Skin epidermis (tissue), 12 donors: Measurements from ENCODE around the gene ARID5B.

Experiments
- H3K27ac ChIP-seq, 21 experiments: fragments of 200-600 bp; sonication (generic) in 11 of 21; one replicate each; pipeline ENCODE4 v1.5.0; 2020; ENCODE audit warnings: mild to moderate bottlenecking in 3 of 21, inconsistent platforms in 2 of 21, moderate library complexity in 2 of 21
- H3K4me3 ChIP-seq, 7 experiments: fragments of 200-600 bp; sonication (generic) in 2 of 7; one replicate each; pipeline ENCODE4 v1.5.0; 2020; ENCODE audit warnings: inconsistent platforms in 2 of 7, mild to moderate bottlenecking in 2 of 7, moderate library complexity in 1 of 7

ARID5B gene

DNA sequence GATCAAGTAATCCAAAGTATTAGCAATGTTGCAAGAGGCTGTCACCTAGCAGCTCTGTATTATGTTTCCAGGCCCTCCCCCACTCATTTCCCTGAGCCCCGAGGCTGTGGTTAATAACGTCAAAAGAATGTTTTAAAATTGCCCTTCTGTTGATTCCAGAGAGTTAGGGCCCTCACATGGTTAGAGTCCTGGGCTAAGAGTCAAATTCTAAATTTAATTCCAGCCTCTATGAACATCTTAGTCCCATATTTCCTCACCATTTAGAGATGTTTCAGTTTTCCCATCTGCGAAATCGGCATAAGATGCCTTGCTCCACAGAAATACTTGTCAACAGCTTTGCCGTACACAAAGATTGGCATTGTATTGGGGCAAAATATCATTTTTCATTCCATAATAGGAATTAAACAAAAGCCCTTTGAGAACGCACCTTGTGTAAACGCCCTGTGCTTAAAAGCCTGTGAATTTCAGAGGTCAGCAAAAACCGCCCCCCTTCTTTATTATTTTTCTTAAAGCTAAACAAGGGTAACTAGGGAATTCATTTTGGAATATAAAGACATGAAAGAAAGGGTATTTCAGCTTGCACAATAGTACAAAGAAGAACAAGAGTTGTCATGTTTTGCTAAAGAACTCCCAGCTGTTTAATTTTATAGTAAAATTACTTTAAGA, 135.8 kb downstream of the ARID5B start:
- Histone ChIP-seq H3K27ac (peak overlapping the region in 19 of 21 experiments; percentile 5 to 78 (median 51)), H3K4me3 (no peak overlapping the region)

DNA sequence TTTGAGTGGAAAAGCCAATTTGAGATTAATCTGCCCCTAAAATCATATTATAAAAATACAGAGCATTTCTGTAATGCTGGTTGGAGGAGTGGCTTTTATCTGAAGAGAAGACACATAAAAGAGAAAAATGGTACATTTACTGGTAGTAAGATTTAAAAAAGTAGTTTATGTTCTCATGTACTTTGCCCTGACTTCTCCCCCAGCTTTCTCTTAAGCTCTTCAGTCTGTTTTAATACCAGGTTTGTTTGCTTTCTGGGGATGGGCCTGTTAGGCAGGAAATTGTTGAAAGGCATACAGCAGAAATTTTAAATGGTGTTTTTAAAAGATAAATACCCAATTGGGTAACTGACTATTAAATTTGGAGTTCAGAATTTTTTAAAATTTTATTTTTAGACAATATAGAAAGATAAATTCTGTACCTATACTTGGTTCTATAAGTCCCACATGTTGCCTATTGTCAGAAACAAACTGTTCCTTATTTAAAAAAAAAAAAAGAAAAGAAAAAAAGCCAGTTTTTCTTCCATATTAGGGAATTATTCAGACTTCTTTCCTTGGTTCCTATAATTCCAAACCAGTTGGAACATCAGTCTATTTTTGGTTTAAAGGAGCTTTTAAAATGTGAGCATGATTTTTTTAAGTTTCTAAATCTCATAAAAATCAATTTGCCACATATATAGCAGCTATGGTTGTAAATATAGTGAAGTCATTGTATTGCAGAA, 136.6 kb downstream of the ARID5B start:
- H3K27ac ChIP-seq, result peak overlapping the region in 15 of 21 experiments; percentile 5 to 78 (median 56)
- no peak overlapping the region for H3K4me3 ChIP-seq

DNA sequence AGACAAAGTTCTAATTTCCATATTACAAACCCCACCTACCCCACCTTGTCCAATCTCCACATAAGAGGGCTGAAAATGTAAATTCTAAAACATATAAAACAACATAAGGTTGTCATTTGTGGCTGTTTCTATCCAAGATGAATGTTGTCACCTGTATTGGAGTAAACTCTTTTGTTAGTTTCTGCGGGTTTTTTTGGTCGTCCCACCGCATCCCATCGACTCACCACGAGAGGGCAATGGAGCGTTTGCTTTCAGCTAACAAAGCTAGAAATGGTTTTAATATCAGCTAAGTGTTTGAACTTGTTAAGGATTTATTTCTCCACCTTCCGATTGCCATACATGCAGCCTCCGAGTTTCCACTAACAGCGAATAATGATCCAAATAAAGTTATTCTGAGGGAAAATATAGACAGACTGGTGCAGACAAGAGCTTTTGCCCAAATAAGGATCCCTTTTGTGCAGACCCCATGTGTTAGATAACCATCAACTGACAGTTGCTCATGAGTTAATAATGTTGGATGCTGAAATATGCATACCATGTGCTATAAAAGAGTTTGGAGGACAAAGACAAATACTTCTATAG, 137.2 kb downstream of the ARID5B start:
- peak overlapping the region in 1 of 7 experiments; percentile 10 for H3K4me3 ChIP-seq
- peak overlapping the region in 14 of 21 experiments; percentile 20 to 78 (median 56) for H3K27ac ChIP-seq

DNA sequence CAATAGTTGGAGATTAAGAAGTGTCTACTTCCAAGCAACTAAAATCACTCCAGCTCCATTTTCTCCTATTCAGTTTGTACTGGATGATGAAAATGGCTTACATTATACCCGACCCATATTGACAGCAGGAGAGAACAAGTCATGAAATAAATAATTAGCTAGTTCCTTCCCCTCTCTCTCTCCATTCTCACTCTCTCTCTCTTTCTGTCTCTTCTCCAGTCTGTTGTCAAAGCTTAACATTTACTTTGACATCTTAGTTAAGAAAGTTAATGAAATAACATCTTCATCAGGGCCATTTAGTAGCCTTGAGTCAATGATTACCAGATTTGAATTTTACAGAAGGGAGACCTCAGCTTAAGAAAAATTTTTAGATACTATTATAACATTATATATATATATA, 138.5 kb downstream of the ARID5B start:
- peak overlapping the region in 8 of 21 experiments; percentile 3 to 64 (median 42) for H3K27ac ChIP-seq
- H3K4me3 ChIP-seq, result no peak overlapping the region

DNA sequence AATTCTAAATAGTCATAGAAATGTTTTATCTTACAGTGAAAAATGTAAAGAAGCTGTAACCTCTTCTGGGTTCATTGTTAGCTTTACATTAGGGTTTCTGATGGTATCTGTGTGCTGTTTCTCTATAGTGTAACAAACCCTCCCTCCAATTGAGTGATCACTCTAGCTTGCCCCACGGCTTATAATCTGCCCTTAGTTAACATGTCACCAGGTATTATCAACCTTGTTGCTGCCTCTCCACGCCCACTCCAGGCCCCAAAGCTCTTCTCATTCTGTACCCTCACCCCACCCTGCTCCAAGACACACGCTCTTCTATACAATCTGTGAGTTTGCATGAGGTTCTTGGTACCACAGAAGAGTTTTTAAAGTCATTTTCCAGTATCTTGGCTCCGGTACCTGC, 139.4 kb downstream of the ARID5B start:
- Histone ChIP-seq H3K4me3 (no peak overlapping the region), H3K27ac (peak overlapping the region in 10 of 21 experiments; percentile 11 to 63 (median 26))

DNA sequence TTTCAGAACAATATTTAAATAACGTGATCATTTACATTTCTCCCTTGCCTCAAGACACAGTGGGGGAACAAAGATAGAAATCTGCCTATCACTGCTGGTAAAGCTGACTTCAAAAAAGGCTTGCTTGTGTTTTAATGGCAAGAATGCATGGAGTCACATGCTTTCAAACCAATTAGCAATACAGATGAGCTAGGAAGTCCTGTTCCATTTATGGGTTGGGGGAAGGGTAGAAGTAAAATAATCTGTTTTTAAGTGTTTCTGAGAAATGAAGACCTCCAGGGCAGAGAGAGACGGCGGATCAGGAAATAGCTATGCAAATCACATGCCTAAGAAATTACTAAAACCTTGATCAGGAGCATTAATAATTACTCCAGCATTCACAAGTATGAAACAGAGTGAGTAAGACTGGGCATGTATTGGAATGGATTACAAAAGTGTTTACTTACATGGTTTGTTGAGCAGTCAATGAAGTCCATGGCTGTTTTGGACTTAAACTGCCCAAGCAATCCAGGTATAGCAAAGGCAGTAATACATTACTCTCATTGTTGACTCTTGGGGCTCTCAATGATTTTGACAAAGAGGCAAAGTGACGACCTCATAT, 142.0 kb downstream of the ARID5B start:
- Histone ChIP-seq H3K27ac (peak overlapping the region in 19 of 21 experiments; percentile 0 to 98 (median 66)), H3K4me3 (no peak overlapping the region)

DNA sequence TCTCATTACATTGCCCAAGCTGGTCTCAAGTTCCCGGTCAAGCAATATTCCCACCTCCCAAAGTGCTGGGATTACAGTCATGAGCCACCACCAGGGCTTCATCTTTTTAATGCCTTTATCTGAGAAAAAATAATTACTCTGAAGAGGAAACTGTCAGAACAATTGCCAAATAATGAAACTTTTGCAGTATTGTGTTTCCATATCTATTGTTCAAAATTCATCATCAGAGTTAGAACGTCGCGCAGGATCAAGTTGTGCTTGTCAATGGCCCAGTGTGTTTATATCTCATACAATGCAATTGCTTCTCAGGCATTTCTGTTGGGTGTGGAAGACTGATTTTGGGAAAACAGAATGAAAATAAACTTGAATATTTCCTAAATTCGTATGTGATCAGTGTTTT, 143.1 kb downstream of the ARID5B start:
- Histone ChIP-seq H3K4me3 (no peak overlapping the region), H3K27ac (peak overlapping the region in 11 of 21 experiments; percentile 21 to 98 (median 86))

DNA sequence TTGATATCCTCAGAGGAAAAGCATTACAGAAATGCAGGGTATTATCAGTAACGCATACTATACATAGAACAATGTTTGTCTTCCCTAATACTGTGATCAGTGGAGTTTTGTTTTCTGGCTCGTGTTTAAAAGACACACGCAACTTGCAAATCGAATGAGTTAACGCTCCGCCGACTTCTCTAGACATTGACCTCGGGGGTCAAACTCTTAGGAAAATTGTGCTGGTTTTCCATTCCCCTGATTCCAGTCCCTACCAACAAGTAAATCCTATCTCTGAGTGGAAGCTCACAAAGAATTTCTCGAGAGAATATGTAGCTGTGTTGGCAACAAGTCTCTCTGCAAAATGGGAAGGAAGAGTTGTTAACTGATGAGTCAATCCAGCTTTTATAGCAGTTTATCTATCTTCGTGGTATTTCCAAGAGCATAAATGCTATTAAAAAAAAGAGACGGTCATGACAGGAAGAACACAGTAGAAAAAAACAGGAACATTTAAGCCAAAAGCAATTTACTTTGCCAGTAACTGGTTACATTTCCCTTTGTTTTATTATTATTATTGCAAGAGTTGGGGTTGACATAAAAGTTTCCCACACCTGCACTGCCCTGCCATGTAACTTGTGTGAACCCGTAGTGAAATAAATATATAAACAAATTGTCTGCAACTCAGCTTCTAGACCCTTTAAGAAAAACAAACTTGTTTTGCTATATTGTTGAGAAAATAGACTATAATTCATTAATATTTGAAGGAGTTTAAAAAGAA, 144.4 kb downstream of the ARID5B start:
- Histone ChIP-seq H3K4me3 (peak overlapping the region in 2 of 7 experiments; percentile 1), H3K27ac (peak overlapping the region in 20 of 21 experiments; percentile 82 to 98 (median 93))

DNA sequence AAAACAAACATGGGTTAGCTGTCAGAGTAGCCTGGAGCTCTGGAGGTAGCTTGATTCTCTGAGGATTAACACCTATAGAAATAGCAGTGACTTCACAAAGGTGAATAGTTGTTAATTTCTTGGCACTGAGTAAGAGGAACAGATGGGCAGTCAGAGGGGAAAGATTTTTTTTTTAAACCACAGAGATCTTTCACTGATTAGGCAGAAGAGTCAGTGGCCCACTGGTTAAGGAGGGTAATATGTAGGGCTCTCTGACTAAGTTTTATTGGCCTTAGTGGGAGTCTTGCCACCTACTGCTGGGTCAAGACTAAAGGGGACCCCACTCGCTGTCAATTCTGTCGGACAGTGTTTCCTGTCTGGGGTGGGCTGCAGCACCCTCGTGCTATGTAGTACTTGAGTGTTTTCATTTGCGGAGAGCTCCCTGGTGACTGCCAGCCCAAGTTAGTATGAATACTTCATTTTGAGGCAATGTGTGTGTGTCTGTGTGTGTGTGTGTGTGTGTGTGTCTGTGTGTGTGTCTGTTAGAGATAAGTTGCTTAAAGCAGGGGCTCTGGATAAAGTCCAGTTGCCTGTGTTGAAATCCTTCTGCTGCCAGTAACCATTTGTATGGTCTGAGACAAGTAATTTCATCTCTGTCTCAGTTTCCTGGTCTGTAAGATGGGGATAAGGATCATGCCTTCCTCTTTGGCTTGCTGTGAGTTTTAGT, 145.2 kb downstream of the ARID5B start:
- H3K4me3 ChIP-seq, result no peak overlapping the region
- H3K27ac ChIP-seq, result peak overlapping the region in 20 of 21 experiments; percentile 82 to 98 (median 93)

DNA sequence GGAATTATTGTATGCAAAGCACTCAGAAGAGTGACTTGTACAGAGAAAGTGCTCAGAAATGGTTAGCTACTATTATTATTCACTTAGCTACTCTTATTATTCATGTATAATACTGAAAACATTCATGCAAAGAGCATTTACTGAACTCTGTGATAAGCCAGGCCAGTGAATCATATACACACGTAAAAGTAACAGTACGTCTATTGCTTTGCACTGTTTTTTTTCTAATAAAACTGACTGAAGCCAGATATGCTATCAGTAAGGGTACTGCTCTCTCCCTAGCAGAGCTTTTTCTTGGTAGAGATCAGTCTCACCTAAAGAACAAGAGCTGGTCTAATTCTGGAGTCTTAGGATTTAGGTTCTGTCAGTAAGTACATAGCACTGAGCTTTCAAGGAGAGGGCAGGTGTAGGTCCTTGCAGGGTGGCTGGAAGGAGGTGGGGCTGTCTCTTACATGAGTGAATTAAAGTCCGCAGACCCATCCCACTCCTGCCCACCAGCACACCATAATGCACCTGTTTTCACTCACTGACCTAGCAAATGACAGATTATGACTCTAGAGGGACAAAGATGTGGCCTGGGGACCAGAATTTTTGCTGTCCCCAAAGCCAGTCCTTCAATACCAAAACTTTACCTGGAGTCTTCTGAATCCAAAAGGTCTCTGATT, 145.9 kb downstream of the ARID5B start:
- Histone ChIP-seq H3K27ac (peak overlapping the region in 20 of 21 experiments; percentile 82 to 98 (median 93)), H3K4me3 (no peak overlapping the region)

DNA sequence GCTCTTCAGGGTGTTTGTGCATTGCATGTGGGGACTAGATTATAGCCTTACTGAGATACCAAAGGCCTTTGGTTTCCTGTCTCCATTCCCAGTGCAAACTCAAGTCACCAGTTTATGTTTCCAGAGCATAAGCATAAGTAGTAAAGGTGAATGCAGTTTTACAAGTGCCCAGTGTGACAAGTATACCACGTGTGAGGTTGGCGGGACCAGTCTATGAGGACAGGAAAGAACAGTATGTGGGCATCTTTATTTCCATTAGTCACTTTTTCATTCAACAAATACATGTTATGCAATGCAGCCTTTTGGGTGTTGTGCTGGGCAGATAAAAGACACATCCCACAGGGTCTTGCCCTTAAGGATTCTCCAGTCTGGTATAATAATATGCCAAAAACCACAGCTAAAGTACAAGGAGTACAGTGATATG, 146.5 kb downstream of the ARID5B start:
- H3K4me3 ChIP-seq, result no peak overlapping the region
- peak overlapping the region in 20 of 21 experiments; percentile 82 to 98 (median 93) for H3K27ac ChIP-seq

DNA sequence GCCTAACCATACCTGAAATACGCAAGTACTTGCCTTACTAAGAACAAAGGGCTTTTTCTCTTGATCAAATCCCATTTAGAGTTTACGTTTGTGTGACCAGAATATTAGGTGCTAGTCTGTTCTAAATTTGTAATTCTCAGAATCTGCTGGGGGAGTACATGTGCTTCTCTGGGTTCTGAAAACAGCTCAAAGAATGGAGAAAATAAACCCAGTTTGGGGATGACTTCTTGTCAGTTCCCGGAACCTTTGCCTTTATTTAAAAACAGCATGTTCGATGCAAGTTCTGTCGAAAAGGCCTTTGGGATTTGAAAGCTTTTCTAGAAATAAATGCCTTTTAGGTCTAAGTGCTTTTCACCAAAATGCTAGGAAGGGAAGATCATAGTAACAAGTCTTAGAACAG, 147.0 kb downstream of the ARID5B start:
- H3K4me3 ChIP-seq, result peak overlapping the region in 5 of 7 experiments; percentile 31 to 54 (median 41)

DNA sequence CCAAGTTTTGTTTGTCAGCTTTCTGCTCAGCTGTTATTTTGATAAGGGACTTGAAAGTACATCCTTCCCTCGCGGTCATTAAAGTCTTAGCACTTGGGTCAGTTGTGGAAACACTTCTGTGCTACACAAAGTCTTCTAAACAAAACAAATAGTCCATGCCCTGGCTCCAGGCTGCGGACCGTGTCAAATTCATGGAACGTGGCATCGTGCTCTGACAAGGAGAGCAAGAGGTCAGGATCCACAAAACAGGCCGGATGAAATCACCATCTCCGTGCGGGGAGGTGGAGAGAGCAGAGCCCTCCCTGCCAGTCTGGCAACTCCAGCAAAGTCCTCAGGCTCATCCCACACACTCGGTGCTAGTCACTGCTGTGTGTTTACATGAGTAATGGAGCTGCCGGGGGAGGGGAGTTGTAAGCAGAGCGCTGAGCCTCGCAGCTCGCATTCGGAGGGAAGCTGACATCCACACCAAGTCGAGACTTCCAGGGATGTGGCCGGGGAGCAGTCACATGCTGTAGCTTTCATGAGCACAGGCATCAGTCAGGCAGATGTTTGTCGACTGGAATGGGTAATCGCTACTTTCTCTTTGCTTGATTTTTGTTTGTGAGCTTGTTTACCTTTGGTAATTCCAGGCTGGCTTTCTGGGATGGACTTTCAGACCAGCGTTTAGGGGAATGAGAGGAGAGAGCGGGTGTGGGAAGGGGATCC, 147.6 kb downstream of the ARID5B start:
- Histone ChIP-seq H3K4me3 (peak overlapping the region; percentile 31 to 54 (median 41)), H3K27ac (peak overlapping the region; percentile 82 to 98 (median 92))

More for the DNA sequence above, 147.0 kb downstream of the ARID5B start:
- peak overlapping the region in 20 of 21 experiments; percentile 82 to 98 (median 93) for H3K27ac ChIP-seq

DNA sequence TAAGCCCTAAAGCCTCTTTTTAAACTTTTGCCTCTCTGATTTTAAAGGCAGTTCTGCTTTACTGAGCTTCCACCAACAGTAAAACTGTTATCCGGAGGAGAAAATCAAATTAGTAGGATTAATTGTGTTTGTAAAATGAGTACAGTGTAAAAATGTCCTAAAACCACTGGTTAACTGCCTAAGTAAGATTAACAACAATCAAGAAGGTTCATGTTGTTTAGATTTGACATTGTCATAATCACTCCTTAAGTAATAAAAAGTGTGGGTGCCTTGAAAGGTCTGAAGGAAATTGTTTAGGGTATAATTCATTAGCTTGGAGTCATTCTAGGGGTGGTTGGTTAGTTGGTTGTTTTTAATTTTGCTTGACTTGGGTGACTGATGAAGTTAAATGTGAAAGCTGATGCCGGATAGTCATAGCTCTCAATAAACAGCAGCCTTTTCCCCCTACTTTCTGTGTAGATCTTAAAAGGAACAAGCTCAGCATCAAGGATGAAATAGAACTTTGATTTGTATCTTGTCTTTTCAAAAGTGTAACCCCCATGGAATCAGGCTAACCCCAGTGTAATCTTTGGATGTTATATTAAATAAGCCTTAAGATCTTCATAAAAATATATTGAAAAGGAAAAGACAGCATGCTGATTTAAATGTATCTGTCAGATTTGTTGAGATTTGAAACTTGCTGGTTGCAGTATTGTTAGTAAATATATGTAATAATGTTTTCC, 148.3 kb downstream of the ARID5B start:
- H3K27ac ChIP-seq, result peak overlapping the region; percentile 82 to 98 (median 92)

DNA sequence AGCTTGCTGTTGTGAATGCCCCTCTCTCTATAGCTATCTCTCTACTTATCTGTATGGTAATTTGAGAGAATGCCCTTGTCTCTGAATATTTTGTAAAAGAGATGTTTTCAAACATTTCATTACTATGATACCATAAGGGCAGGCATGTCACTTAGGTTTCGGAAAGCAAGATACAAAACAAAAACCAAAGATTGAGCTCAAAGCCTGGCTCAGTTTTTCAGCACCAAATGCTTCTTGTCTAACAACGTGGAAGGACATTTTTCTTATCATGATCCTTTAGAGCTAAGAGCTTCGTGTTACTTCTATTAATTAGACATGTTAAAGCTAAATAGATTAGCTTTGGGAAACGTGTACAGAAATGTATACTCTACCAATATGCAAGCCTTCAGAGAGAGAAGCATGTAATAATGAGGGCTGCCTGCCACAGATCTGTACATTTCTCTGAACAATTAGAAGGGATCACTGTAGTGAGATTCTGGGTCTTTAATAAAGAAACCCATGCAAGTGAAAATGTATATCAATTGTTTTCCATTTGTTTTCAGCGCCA, 148.9 kb downstream of the ARID5B start:
- peak overlapping the region; percentile 31 to 54 (median 41) for H3K4me3 ChIP-seq
- H3K27ac ChIP-seq, result peak overlapping the region; percentile 49 to 98 (median 92)

More for the DNA sequence above, 148.3 kb downstream of the ARID5B start:
- H3K4me3 ChIP-seq, result peak overlapping the region; percentile 31 to 54 (median 41)

DNA sequence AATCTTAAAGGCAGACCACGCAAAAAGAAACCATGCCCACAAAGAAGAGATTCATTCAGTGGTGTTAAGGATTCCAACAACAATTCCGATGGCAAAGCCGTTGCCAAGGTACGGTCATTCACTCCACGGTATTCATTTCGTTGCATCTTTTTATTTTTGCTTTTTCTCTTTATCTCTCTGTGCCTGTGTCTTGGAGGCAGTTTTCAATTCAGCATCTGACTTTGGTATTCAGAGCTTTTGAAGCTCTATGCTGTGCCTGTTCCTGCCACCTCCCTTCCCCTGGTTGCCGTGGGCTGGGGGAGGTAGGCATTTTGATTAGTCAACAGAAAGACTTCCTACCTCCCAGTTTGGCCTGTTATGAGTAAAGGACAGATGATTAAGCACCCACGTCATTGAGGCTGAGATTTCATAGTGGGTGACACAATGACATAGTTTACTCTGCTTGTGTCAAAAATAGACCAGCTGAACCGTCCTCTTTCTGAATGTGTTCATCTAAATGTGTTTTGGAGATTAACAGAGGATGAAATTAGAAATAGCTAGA, 149.5 kb downstream of the ARID5B start:
- Histone ChIP-seq H3K4me3 (peak overlapping the region; percentile 31 to 54 (median 41)), H3K27ac (peak overlapping the region; percentile 47 to 98 (median 92))
